Measurements from ENCODE around the gene RPUSD2.

- TF ChIP-seq CTCF (IDR thresholded peaks at IDR 0.05) (no peak), POLR2A (IDR thresholded peaks at IDR 0.05) (no peak)
Measured at GRCh38 chr15:40562691-40563090, 6.4 kb upstream of the RPUSD2 start.
